Retina (tissue), 1 donor: ENCODE data around the gene IQGAP2.
"Not testable (repeated sequence)": the region's sequence is repeated elsewhere in the genome, so short reads cannot be mapped to it uniquely, and the experiment has no call there.

Source experiments
- DNase-seq: peaks from one replicate; pipeline ENCODE4 v3.0.0-alpha.2; 2016

IQGAP2 gene

DNA sequence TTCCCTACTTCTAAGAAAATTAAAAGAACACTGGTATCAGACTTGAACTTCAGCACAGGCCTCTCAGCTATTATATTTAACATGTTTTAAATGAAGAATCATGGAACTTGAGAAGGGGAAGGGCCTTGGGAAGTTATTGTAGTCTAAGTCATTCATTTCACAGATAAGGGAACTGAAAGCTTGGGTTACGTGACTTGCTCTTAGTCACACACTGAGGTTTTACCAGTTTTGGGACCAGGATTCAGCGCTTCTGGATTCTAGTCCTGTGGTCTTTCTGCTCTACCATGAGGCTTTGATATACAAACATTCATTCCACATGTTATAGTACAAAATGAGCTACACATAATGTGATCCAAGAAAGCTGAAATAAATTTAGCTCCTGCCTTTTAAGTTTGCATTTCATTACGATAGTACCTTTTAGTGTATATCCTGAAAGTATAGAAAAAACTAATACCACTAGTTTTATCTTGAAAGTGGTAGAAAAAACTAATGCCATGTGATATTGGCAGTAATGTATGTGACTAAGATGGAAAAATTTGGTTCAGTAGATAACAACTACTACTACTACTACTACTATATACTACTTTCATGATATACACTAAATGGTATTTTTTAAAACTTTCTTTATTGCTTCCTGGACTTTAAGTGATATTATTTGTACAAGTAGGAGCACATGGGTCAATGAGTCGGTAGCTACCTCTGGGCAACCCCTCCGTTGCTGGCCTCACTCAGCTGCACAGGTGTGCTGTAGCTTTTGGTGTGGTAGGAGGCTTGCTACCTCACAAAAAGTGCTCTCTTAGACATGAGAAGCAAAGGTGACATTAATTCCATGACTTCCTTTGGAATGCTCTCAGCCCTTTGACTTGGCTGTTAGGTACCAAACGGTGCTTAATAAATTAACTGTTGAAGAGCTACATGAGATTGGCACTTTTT lies 179.4 kb downstream of the IQGAP2 start:
- DNase-seq, result no peak

DNA sequence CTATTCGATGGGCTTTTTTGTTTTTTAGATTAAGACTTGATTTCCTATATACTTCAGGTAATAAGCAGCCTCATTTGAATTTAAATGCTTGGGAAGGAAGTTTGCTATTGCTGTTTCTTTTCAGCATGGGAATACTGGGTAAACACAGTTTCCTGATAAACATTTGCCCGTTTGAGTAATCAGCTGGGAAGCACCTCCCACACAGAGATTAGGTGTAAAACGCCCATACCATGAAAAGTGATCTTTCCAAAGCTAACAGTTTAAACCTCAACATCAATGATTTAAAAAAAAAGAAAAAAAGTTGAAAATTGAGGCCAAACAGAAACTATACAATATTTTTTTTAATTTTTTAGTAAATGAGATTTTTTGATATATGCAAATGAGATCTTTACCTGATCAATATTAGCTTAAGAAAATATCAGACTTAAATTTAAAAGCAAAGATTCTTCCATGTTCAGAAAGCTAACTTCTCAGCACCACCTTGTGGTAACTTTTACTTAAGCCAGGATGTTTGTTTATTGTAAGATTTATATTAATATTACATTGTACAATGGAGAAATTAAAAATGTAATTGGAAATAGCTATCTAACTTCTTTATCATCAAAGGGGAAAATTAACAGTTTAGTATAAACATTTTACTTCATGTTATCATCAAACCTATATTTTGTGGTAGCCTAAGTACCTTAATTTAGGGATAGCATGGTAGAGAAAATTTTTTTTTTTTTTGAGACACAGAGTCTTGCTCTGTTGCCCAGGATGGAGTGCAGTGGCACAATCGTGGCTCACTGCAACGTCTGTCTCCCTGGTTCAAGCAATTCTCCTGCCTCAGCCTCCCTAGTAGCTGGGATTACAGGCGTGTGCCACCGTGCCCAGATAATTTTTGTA lies 180.3 kb downstream of the IQGAP2 start:
- no peak for DNase-seq

DNA sequence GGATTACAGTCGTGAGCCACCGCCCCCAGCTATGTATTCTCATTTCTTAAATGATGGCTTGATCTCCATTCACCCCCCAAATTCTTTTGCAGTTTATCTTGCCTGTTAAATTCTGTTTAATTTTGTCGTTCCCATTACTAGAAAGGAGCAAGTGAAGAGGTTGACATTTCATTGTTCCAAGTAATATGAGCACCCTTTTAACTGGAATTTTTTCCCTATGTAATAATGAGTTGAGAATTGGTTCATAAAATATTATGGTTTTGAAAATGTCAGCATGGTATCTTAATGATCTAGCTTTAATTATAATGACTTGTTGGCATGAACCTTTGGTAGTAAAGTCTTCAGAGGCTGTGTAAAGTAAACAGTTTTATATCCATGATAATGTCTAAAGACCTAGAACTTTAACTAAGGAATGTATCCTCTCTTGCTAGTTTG lies 182.7 kb downstream of the IQGAP2 start:
- DNase-seq, result no peak

DNA sequence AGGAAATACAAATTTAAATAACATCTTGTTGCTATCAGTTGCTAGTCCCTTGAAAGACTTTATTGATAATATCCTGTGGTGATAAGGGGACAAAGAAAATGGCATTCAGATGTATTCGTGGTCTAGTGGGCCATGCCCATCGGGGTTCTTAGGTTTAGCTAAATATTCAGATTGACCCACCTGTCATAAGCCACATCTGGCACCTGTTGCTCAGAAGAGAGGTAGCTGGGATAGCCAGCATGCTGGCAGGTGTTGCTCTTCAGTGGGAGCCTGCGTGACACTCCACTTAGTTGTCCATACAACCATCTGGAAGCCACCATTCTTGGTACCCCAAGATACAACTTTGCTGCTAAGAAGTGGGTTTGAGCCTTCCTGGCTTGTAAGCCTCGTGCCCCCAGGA lies 183.4 kb downstream of the IQGAP2 start:
- DNase-seq, result no peak

DNA sequence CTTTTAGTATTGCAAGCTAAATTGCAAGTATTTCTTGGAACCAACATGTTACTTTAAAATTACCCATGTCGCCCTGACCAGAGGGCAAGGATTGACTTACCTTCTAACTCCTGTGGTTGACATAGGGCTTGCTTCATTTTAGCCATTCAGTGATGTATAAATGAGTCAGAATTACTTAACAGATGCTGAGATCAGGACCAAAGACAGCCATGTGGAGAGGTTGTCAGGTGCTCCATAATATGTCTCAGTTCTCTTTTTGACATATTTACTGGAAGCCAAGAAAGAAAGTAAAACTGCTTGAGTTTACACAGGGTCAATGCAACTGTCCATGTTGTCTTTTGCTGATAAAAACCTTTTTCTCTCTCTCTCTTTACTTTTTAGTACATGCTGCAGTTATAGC lies 186.9 kb downstream of the IQGAP2 start:
- no peak for DNase-seq

DNA sequence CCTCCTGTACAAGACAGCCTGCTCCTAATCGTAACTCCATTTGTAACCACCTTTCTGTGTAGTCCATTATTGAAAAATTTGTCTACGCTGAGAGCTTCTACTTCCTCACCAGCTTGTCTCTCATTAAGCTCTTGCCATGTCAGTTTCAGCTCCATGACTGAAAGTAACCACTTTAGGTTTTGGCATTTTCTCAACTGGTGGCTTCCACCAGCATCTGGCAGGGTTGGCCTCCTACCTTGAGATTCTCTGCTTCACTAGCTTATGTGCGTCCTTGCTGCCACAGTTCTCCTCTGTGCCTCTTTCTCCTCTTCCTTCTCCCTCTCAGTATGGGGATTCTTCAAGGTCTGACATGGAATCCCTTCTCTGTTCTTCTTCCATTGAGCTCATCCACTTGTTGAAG lies 188.3 kb downstream of the IQGAP2 start:
- DNase-seq, result no peak

DNA sequence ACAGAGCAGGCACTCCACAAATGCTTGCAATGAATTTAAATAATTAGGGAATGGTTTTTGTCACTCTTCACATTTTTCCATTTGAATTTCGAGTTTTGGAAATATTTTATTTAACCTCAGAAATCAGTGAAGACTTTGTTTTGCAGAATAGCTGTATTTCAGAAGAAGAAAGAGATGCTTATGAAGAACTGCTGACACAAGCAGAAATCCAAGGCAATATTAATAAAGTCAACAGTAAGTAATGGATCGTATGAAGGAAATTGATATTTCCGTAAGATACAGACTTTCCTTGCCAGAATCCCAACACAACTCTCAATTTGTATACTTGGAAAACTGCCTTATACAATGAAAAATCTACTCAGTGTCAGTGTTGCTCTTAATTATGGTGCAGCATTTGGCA lies 189.6 kb downstream of the IQGAP2 start:
- DNase-seq, result no peak

DNA sequence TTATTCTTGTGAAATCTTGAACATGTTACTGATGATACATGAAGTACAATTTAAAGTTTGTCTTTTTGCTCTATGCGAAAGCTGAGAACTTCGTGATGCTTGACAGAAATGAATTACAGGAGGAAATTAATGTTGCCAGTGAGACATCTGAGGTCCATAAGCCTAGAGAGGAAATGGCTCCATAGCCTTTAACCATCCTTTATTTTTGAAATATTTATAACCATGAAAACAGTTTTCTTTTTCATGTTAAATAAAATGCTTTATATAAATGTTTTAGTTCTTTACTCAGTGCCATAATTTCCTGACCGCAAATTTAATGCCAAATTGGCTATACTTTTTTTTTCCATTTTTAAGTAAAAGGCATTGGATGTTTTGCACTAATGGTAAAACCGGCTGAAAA lies 191.0 kb downstream of the IQGAP2 start:
- no peak for DNase-seq

DNA sequence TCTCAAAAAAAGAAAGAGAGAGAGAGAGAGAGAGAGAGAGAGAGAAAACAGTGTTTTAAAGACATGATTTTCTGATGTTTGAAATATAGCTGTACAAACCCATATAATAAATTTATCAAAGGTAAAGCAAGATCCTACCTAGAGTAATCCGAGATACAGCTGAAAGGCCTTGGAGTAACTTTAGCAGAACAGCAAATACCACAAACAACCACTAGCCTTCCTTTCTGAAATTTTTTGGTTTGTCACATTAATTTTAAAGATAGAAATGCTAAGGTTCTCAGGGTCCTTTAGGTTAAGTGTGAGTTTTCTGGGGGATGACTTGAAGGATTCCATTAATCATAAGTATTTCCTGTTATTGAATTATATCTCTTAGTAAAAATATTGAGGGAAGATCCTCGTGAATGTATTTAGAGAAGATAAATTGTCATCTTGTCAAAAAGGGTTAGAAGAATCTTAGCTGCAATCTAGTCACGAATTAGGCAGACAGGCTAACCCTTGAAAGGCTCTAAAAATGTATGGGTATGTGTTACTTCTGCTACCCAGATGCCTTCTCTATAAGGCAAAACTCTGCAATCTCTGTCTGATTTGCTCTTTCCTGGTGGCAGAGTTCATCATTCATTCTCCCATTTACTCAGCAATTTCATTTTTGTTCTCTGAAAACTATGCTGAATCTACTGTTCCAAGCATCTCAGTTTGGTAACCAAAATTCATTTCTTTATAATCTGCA lies 192.8 kb downstream of the IQGAP2 start:
- no peak for DNase-seq

DNA sequence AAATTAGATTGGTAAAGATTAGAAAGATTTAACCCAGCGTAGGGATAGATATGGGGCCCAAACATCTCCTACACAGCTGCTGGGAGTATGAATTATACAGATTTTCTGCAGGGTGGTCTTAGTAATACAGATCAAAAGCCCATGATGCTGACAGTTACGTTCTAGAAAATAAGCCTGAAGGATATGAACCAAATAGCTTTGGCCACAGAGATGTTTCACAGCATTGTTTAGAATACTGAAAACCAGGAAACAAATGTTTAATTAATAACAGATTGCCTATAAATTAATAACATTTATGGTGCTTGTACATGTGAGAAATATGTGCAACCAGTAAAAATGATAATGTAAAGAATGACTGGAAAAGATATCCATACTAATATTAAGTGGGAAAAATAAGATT lies 195.4 kb downstream of the IQGAP2 start:
- DNase-seq, result no peak

DNA sequence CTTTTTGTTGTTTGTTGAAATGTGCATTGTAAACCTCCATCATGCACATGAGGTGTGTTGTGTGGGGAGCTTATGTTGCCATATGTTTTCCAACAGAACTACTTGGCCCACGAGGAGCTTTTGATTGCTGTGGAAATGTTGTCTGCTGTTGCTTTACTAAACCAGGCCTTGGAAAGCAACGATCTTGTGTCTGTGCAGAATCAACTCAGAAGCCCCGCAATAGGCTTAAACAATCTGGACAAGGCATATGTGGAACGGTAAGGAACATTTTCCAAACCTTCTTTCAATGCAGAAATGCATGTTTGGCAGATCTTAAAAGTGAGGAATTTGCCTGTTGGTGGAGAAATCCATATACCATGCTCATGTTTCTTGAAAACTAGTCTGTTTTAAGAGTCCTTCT lies 197.6 kb downstream of the IQGAP2 start:
- DNase-seq, result no peak

DNA sequence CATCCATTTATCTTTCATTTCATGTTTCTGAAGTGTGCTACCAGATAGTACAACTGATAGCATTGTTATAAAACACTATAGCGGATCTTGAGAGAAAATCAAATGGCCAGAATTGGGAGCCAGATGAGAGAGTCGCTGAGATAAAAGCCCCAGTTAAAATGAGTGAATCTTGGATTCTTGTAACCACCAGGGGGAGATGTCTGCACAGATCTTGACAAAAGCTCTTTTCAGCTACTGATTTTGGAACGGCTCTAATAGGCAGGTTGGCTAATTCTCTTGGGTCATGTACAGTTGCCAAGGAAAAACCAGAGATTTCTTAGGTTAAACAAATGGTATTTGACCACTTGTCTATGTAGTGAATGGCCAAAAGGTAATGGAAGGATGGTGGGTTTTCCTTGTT lies 198.4 kb downstream of the IQGAP2 start:
- DNase-seq, result peak; percentile 54

DNA sequence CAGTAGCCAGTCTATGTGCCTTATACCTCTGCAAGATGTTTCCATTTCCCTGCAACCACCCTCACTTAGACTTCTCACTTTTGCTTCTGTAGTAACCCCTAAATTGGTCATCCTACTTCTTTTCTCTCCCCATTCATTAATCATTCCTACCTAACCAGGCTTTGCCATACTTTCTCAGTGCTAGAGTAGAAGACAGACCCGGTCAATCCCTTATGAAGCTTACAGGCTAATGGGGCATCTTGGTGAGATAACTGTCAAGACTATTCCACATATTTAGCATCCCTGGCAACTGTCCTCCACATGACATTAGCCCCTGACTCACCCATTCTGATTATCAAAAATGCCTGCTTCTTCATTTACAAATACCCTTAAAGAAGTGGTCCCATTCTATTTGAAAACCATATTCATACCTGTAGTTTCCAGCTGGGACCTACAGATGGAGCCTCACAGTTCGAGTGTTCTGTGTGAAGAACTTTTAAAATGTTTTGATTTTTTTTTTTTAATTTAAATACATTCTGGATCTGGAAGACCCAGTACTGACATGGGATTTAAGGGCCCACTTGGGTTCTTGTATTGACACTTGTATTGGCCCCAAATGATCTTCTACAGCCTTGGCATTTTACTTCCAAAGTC lies 199.1 kb downstream of the IQGAP2 start:
- DNase-seq, result no peak

DNA sequence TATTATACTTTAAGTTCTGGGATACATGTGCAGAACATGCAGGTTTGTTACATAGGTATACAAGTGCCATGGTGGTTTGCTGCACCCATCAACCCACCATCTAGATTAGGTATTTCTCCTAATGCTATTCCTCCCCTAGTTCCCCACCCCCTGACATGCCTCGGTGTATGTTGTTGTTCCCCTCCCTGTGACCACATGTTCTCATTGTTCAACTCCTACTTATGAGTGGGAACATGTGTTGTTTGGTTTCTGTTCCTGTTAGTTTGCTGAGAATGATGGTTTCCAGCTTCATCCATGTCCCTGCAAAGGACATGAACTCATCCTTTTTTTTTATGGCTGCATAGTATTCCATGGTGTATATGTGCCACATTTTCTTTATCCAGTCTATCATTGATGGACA lies 200.9 kb downstream of the IQGAP2 start:
- DNase-seq, result not testable (repeated sequence)

DNA sequence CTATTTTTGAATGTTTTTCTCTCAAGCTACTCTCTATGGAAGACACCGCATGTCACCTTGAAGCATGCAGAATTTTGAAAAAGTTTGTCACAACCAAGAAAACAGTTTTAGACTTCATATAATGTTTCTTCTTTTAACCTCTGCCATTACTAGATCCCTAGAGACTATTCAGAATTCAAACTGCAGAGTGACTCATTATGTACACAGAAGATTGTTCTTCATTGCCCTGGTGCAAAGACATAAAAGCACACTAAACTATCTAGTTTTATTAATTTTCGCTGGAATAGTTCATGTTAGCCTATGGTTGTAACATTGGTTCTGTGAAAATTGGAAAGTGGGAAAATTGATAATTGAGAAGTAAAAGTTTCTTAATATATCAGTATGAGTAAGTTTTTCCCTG lies 201.8 kb downstream of the IQGAP2 start:
- no peak for DNase-seq

DNA sequence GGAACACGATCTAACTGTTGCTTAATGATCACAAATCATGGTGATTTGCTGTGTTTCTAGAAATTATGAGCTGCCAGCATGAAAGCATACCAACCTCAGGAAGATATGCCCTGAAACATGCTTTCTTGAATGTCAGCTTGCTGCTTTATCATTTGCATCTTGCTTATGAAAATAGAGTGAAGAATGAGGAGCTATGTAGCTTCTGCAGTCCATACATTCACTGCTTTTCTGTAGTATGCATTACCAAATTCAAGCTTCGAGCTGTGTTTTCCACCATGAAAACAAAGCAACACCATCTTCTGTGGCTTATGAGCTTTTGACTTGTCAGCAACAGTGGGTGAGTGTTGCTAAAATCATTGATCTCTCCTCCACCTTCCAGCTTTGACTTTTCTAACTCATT lies 203.6 kb downstream of the IQGAP2 start:
- DNase-seq, result peak; percentile 10

DNA sequence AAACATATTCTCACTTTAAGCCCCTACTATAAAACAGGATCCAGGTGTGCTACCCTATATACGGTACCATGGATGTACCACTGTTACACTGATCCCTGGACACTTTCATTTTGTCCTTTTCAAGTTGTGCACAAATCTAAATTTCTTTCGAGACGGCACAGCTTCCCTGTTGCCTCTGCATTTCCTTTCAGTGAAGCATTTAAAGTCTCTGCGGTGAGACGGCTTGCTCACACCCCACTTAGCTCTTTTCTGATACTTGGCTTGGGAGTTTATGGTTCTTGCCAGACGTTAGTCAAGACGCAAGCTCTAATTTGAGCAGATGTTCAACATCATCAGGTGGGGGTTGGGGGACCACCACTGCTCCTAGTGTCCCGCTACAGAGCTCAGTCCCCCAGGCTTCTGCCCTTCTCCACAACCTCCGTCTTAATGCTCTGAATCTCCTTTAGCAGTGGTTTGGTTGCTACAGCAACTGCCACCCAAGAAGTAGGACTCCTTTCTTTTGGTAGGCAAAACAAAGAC lies 204.3 kb downstream of the IQGAP2 start:
- DNase-seq, result peak; percentile 71

DNA sequence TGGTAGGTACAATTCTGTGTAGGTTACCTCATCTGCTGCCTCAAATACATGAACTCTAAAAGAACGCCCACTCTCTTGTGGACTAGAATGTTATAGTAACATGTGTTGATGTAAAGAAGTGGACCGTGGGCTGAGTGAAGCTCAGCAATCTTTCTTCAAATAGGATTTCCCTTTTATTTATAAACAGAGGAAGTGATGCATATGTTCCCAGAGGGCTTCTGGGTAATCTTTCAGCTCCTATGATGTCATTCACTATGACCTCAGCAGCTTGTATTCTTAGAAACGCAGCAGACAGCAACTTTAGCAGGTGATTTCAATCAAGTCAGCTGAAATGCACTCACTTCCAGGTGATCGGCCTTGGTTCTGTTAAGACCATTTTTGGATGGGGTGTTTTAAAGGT lies 205.7 kb downstream of the IQGAP2 start:
- no peak for DNase-seq

DNA sequence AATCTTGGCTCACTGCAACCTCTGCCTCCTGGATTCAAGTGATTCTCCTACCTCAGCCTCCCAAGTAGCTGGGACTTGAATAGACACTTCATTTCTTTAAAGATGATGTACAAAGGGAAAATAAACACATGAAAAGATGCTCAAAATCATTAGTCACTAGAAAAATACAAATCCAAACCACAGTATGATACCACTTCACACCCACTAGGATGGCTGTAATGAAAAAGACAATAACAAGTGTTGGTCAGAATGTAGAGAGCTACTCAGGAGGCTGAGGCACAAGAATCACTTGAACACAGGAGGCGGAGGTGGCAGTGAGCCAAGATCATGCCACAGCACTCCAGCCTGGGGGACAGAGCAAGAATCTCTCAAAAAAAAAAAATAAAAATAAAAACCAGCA lies 207.1 kb downstream of the IQGAP2 start:
- DNase-seq, result no peak

DNA sequence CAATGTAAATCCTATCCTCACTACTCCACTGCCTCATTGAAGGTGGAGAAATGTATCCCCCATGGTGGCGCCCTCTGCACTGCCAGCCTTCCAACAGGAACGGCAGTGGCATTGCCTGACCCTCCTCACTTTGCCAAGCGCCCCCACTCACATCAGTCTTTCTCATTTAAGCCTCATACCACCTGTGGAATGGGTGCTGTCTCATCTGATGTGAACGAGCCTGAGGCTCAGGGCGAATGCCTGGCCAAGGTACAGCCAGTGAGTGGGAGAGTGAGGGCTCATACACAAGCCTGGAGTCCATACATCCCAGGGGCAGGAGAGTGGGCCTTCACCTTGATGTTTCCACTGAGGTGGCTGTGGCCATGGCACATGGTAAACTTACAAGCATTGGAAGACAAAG lies 209.9 kb downstream of the IQGAP2 start:
- DNase-seq, result no peak

DNA sequence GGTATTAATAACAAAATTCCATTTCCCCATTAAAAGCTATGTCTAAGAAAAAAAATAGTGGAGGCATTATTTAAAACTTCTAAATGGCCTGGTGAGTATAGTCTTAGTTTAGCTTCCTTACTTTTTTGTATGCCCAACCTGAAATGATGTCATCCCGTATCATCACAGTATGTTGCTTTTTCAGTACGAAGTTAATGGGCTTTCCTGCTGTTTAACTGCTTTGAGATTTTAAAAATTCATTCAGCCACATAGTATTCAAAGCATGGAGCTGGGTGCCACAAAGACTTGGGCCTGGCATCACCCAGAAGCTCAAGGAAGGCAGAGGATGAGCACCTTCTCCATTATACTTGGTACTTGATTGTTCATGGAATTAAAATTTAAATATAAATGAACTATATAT lies 212.7 kb downstream of the IQGAP2 start:
- no peak for DNase-seq

DNA sequence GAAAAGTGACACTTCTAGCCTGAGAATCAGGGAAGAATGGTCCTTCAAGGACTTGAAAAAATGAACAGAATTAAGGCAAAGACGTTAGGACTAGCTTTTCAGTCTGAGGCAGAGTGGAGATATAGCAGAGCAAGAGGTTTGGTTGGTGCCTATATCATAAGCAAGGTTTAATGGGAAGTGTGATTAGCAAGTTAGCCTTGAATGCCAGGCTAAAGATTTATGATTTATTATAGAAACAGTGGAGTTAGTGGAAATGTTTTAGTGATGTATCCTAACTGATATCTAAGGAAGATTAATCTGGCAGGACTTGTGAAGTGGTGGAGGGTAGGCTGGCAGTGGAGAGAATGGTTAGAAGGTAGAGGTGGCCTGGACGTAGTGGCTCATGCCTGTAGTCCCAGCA lies 213.1 kb downstream of the IQGAP2 start:
- DNase-seq, result no peak

DNA sequence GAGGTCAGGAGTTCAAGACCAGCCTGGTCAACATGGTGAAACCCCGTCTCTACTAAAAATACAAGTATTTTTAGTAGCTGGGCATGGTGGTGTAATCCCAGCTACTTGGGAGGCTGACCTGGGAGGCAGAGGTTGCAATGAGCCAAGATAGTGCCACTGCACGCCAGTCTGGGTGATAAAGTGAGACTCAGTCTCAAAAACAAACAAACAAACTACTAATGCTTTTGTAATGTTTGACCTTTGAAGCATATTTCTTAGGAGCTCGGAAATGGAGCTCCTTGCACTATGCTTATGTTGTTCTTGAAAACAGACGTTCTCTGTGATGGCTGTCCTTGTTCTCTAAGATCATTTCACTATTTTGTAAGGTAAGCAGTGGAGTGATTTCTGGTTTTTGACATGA lies 214.1 kb downstream of the IQGAP2 start:
- DNase-seq, result no peak
